Tibial nerve (tissue), 4 donors: ENCODE measurements around the gene POU2F2. TPM values are rescaled to one million over a fixed set of nuclear protein-coding genes. Genes with fewer than 3 reads are reported as not detected.

Source experiments
- DNase-seq, 2 donors: peaks; one replicate each; pipeline ENCODE4 v3.0.0-alpha.2; 2019; ENCODE audit warnings: low spot score in 2 of 2
- H3K27ac ChIP-seq, 4 donors: fragments of 200-600 bp; sonication (generic) in 3 of 4; one replicate each; pipeline ENCODE4 v1.5.1; 2017 to 2019; ENCODE audit warnings: mild to moderate bottlenecking in 1 of 4
- H3K27me3 ChIP-seq, 2 donors: fragments of 200-600 bp; sonication (generic) in 1 of 2; one replicate each; pipeline versions ENCODE4 v1.5.1 to v1.6.0; 2017 to 2019
- H3K36me3 ChIP-seq, 3 donors: fragments of 200-600 bp; sonication (generic); one replicate each; pipeline ENCODE4 v1.5.1; 2018 to 2019
- H3K4me1 ChIP-seq, 4 donors: fragments of 200-600 bp; sonication (generic) in 3 of 4; one replicate each; pipeline ENCODE4 v1.5.1; 2017 to 2019
- H3K4me3 ChIP-seq, 4 donors: fragments of 200-600 bp; sonication (generic) in 3 of 4; one replicate each; pipeline ENCODE4 v1.5.1; 2017 to 2019; ENCODE audit warnings: mild to moderate bottlenecking in 1 of 4, moderate library complexity in 1 of 4
- H3K9me3 ChIP-seq, 4 donors: fragments of 200-600 bp; sonication (generic) in 3 of 4; one replicate each; pipeline ENCODE4 v1.5.1; 2017 to 2019
- CTCF ChIP-seq, 5 experiments: fragments of 200-600 bp in 3 of 5; fragments of 450-650 bp in 2 of 5; sonication (generic) in 3 of 5; IDR thresholded peaks; one replicate each; pipeline ENCODE4 v1.5.1; 2016 to 2019; ENCODE audit warnings: antibody characterized with exemption in 5 of 5, mild to moderate bottlenecking in 3 of 5, moderate library complexity in 2 of 5
- EP300 ChIP-seq, 2 donors: sonication (generic); formaldehyde crosslinking; IDR thresholded peaks; one replicate each; pipeline ENCODE4 v1.6.1; 2017; ENCODE audit warnings: antibody characterized with exemption in 2 of 2, mild to moderate bottlenecking in 1 of 2
- POLR2A ChIP-seq, 2 donors: fragments of 450-650 bp; IDR thresholded peaks; one replicate each; pipeline ENCODE4 v1.6.1; 2017; ENCODE audit warnings: antibody characterized with exemption in 2 of 2, mild to moderate bottlenecking in 2 of 2, moderate library complexity in 2 of 2
- WGBS, 2 donors: methylation state at CpG; one replicate each; pipeline ENCODE4 v1.1.5; 2018; 5-methylcytosine and 5-hydroxymethylcytosine counted together
- total RNA-seq, 4 donors: library from RNA; depleted of rRNA; stranded (reverse); fragments of >200 nt; gene quantifications; one replicate each; pipeline ENCODE4 v1.1.0, GENCODE V29; 2016

POU2F2 gene
- total RNA-seq, 4 donors from 2014 or later, result 0.21 to 6.0 (median 0.51) TPM

- no peaks in the 10 kb centered on the region for H3K36me3 ChIP-seq
- no peak for DNase-seq
- no peaks in the 10 kb centered on the region for H3K4me1 ChIP-seq
- no peak overlapping the region for H3K27ac ChIP-seq
- H3K4me3 ChIP-seq, result no peak overlapping the region
- TF ChIP-seq POLR2A (IDR thresholded peaks at IDR 0.05), result no peak
- TF ChIP-seq CTCF (IDR thresholded peaks at IDR 0.05), result no peak
- TF ChIP-seq EP300 (IDR thresholded peaks at IDR 0.05), result no peak
- WGBS, 2 donors, result 78 to 84% methylated on average over 8 of the region's 8 CpGs
- peaks cover 0 to 47% of the 10 kb centered on the region in 2 donors for H3K27me3 ChIP-seq
- H3K9me3 ChIP-seq, result no peaks in the 10 kb centered on the region
These were observed 24.3 kb upstream of the POU2F2 start for GRCh38 chr19:42156571-42156970.

GRCh38 chr19:42155796-42156195 lies 23.6 kb upstream of the POU2F2 start:
- no peak overlapping the region for H3K4me3 ChIP-seq
- H3K4me1 ChIP-seq, result no peaks in the 10 kb centered on the region
- H3K9me3 ChIP-seq, result no peaks in the 10 kb centered on the region
- H3K27me3 ChIP-seq, result peaks cover 0 to 55% of the 10 kb centered on the region in 2 donors
- WGBS, 2 donors, result 28 to 45% methylated on average over 10 of the region's 10 CpGs
- no peak for DNase-seq
- no peak overlapping the region for H3K27ac ChIP-seq
- no peaks in the 10 kb centered on the region for H3K36me3 ChIP-seq
- TF ChIP-seq EP300 (IDR thresholded peaks at IDR 0.05) (no peak), CTCF (IDR thresholded peaks at IDR 0.05) (no peak), POLR2A (IDR thresholded peaks at IDR 0.05) (no peak)

- Histone ChIP-seq H3K4me3 (no peak overlapping the region), H3K27me3 (peaks cover 0 to 66% of the 10 kb centered on the region in 2 donors), H3K36me3 (no peaks in the 10 kb centered on the region), H3K27ac (no peak overlapping the region), H3K4me1 (no peaks in the 10 kb centered on the region), H3K9me3 (no peaks in the 10 kb centered on the region)
- TF ChIP-seq CTCF (IDR thresholded peaks at IDR 0.05) (no peak), EP300 (IDR thresholded peaks at IDR 0.05) (no peak), POLR2A (IDR thresholded peaks at IDR 0.05) (no peak)
- 37 to 45% methylated on average over 15 of the region's 15 CpGs for WGBS, 2 donors
- DNase-seq, result no peak
These were observed 22.5 kb upstream of the POU2F2 start for GRCh38 chr19:42154471-42155323.

- Histone ChIP-seq H3K4me3 (no peak overlapping the region), H3K9me3 (no peaks in the 10 kb centered on the region), H3K4me1 (no peaks in the 10 kb centered on the region), H3K27ac (no peak overlapping the region), H3K36me3 (no peaks in the 10 kb centered on the region), H3K27me3 (peaks cover 0 to 74% of the 10 kb centered on the region in 2 donors)
- WGBS, 2 donors, result 34 to 35% methylated on average over 20 of the region's 20 CpGs
- TF ChIP-seq CTCF (IDR thresholded peaks at IDR 0.05), result no peak
- TF ChIP-seq POLR2A (IDR thresholded peaks at IDR 0.05), result no peak
- TF ChIP-seq EP300 (IDR thresholded peaks at IDR 0.05), result no peak
- DNase-seq, result no peak
These were observed 21.6 kb upstream of the POU2F2 start for GRCh38 chr19:42153672-42154433.
